GM10847 (cell line): ENCODE measurements around the gene NHS.

Experiments
- POLR2A ChIP-seq: IDR thresholded peaks from 2 replicates; pipeline ENCODE4 v1.6.1; 2011; ENCODE audit not compliant: insufficient read length; ENCODE audit errors: extremely low read depth

The NHS gene

GRCh38 chrX:17737986-17738713 lies 363.1 kb downstream of the NHS start:
- TF ChIP-seq POLR2A, result no peak

- TF ChIP-seq POLR2A, result no peak
These were observed 363.9 kb downstream of the NHS start for GRCh38 chrX:17738737-17739535.

- no peak for TF ChIP-seq POLR2A
These were observed 365.4 kb downstream of the NHS start for GRCh38 chrX:17740137-17741122.

- TF ChIP-seq POLR2A, result no peak
These were observed 366.1 kb downstream of the NHS start for GRCh38 chrX:17741123-17741511.

GRCh38 chrX:17743913-17744312 lies 368.9 kb downstream of the NHS start:
- TF ChIP-seq POLR2A, result no peak

GRCh38 chrX:17744896-17745523 lies 370.0 kb downstream of the NHS start:
- no peak for TF ChIP-seq POLR2A

GRCh38 chrX:17747692-17748091 lies 372.7 kb downstream of the NHS start:
- TF ChIP-seq POLR2A, result no peak

- no peak for TF ChIP-seq POLR2A
These were observed 373.7 kb downstream of the NHS start for GRCh38 chrX:17748684-17749083.

GRCh38 chrX:17750436-17750835 lies 375.4 kb downstream of the NHS start:
- TF ChIP-seq POLR2A, result no peak

GRCh38 chrX:17758382-17758781 lies 383.4 kb downstream of the NHS start:
- no peak for TF ChIP-seq POLR2A

- no peak for TF ChIP-seq POLR2A
These were observed 385.0 kb downstream of the NHS start for GRCh38 chrX:17759990-17760389.

- TF ChIP-seq POLR2A, result no peak
These were observed 392.7 kb downstream of the NHS start for GRCh38 chrX:17767734-17768133.

GRCh38 chrX:17768997-17769396 lies 394.0 kb downstream of the NHS start:
- no peak for TF ChIP-seq POLR2A

GRCh38 chrX:17769701-17770269 lies 394.8 kb downstream of the NHS start:
- TF ChIP-seq POLR2A, result no peak

GRCh38 chrX:17773221-17773876 lies 398.3 kb downstream of the NHS start:
- no peak for TF ChIP-seq POLR2A

GRCh38 chrX:17774053-17774452 lies 399.1 kb downstream of the NHS start:
- TF ChIP-seq POLR2A, result no peak
